GM12864 (cell line): ENCODE data around the gene RTEL1.
A peak's percentile ranks its signal among the peaks of the same experiment; 100 is the strongest.

Experiments
- DNase-seq: peaks from one replicate; pipeline ENCODE4 v3.0.0-alpha.2; 2011; ENCODE audit warnings: low read depth
- H3K4me3 ChIP-seq: 2 replicates; pipeline ENCODE4 v1.5.1; 2011; ENCODE audit warnings: mild to moderate bottlenecking, low read depth, low read length, control low read depth
- CTCF ChIP-seq: IDR thresholded peaks from 2 replicates; pipeline ENCODE4 v1.5.1; 2011; ENCODE audit warnings: low read depth, mild to moderate bottlenecking, moderate library complexity, low read length, control low read depth, inconsistent platforms; ENCODE audit errors: missing control alignments

Gene RTEL1

GRCh38 chr20:63737945-63738686 lies 80.0 kb downstream of the RTEL1 start:
- TF ChIP-seq CTCF, result no peak
- H3K4me3 ChIP-seq, result peak overlapping the region; percentile 65
- DNase-seq, result no peak

- peak overlapping the region; percentile 65 for H3K4me3 ChIP-seq
- DNase-seq, result no peak
- no peak for TF ChIP-seq CTCF
These were observed 80.6 kb downstream of the RTEL1 start for GRCh38 chr20:63738687-63739129.

- no peak for DNase-seq
- TF ChIP-seq CTCF, result no peak
- H3K4me3 ChIP-seq, result peak within 1 kb of the TSS; percentile 65
These were observed 81.3 kb downstream of the RTEL1 start, which contains the start of gene SLC2A4RG for GRCh38 chr20:63739130-63740069. SLC2A4RG (plus strand) TSS chr20:63739776; CDS start chr20:63739913, 137 bp downstream.

- DNase-seq, result no peak
- no peak for TF ChIP-seq CTCF
- peak overlapping the region; percentile 61 for H3K4me3 ChIP-seq
These were observed 82.0 kb downstream of the RTEL1 start for GRCh38 chr20:63740070-63740626.

- H3K4me3 ChIP-seq, result peak overlapping the region; percentile 61
- no peak for TF ChIP-seq CTCF
- DNase-seq, result no peak
These were observed 82.7 kb downstream of the RTEL1 start for GRCh38 chr20:63740627-63741353.

GRCh38 chr20:63741354-63741675 lies 83.2 kb downstream of the RTEL1 start:
- TF ChIP-seq CTCF, result no peak
- DNase-seq, result no peak
- H3K4me3 ChIP-seq, result no peak overlapping the region
